Activated naive CD4-positive, alpha-beta T cell treated with anti-CD3 and anti-CD28 coated beads, Interleukin-2, amount 10 ng/mL, durations not matched to agents 5 hours and 36 hours (primary cell): ENCODE results near the gene RTN4IP1. TPM values are rescaled to one million over a fixed set of nuclear protein-coding genes. Genes with fewer than 3 reads are reported as not detected.

Experiments
- total RNA-seq, 2 experiments: library from RNA; stranded (reverse); gene quantifications; one replicate each; pipeline ENCODE4 v1.2.3, GENCODE V29; 2021

RTN4IP1 gene, protein sequence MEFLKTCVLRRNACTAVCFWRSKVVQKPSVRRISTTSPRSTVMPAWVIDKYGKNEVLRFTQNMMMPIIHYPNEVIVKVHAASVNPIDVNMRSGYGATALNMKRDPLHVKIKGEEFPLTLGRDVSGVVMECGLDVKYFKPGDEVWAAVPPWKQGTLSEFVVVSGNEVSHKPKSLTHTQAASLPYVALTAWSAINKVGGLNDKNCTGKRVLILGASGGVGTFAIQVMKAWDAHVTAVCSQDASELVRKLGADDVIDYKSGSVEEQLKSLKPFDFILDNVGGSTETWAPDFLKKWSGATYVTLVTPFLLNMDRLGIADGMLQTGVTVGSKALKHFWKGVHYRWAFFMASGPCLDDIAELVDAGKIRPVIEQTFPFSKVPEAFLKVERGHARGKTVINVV
- 1 to 10 TPM; 4.6 to 4.8 TPM for total RNA-seq

GRCh38 chr6:106629103-106629858 is at the start of gene RTN4IP1, which contains the start of gene QRSL1:
TSS of gene RTN4IP1 (minus strand) at chr6:106629498. CDS start at chr6:106629021, 477 bp downstream.
TSS of gene QRSL1 (plus strand) at chr6:106629578. CDS start at chr6:106629682, 104 bp downstream.

Other genes with a start within 250 kb of the RTN4IP1 start
- 10 to 100 TPM; 11.7 to 14.8 TPM for gene QRSL1, start 80 bp upstream of the RTN4IP1 start, total RNA-seq